ENCODE measurements around the gene CPOX.
A peak's percentile ranks its signal among the peaks of the same experiment; 100 is the strongest.

The CPOX gene

GRCh38 chr3:98628317-98628716 is 34.9 kb upstream of the CPOX start:
- Histone ChIP-seq H4K20me1 (ENCODE audit: insufficient read depth, low read length) (no peaks in the 10 kb centered on the region), H3K79me2 (ENCODE audit: insufficient read depth, low read length) (no peaks in the 10 kb centered on the region), H2AFZ (ENCODE audit: low read depth, low read length) (0 out of 2 replicates have a peak overlapping the region, but pooled peaks have one; percentile 29), H3K27ac (ENCODE audit: low read length) (no peak overlapping the region), H3K4me2 (ENCODE audit: insufficient read depth, low read length) (no peak overlapping the region), H3K9me3 (ENCODE audit: insufficient read depth, low read length, severe bottlenecking) (no peaks in the 10 kb centered on the region), H3K4me3 (ENCODE audit: low read depth in 1 of 2, low read length in 2 of 2) (no peak overlapping the region), H3K27me3 (ENCODE audit: insufficient read depth, low read length, poor library complexity) (no peaks in the 10 kb centered on the region), H3K36me3 (ENCODE audit: insufficient read depth, low read length) (no peaks in the 10 kb centered on the region), H3K9ac (ENCODE audit: low read depth, low read length) (no peak overlapping the region), H3K4me1 (ENCODE audit: insufficient read depth, low read length) (no peaks in the 10 kb centered on the region)
- TF ChIP-seq EZH2 (IDR thresholded peaks at IDR 0.05; ENCODE audit: borderline replicate concordance, low read depth, low read length, severe bottlenecking) (no peak), CTCF (IDR thresholded peaks at IDR 0.05; ENCODE audit: borderline replicate concordance, extremely low read depth, low read length, poor library complexity, severe bottlenecking) (no peak)
- ATAC-seq (ENCODE audit: insufficient read depth, low read depth) (no peak), DNase-seq (no peak)

GRCh38 chr3:98626151-98626550 is 32.7 kb upstream of the CPOX start:
- Histone ChIP-seq H3K4me3 (ENCODE audit: low read depth in 1 of 2, low read length in 2 of 2) (no peak overlapping the region), H3K4me1 (ENCODE audit: insufficient read depth, low read length) (no peaks in the 10 kb centered on the region), H3K79me2 (ENCODE audit: insufficient read depth, low read length) (no peaks in the 10 kb centered on the region), H2AFZ (ENCODE audit: low read depth, low read length) (no peak overlapping the region), H3K27me3 (ENCODE audit: insufficient read depth, low read length, poor library complexity) (no peaks in the 10 kb centered on the region), H3K27ac (ENCODE audit: low read length) (no peak overlapping the region), H3K9me3 (ENCODE audit: insufficient read depth, low read length, severe bottlenecking) (no peaks in the 10 kb centered on the region), H3K9ac (ENCODE audit: low read depth, low read length) (no peak overlapping the region), H3K4me2 (ENCODE audit: insufficient read depth, low read length) (no peak overlapping the region), H4K20me1 (ENCODE audit: insufficient read depth, low read length) (no peaks in the 10 kb centered on the region), H3K36me3 (ENCODE audit: insufficient read depth, low read length) (no peaks in the 10 kb centered on the region)
- TF ChIP-seq CTCF (IDR thresholded peaks at IDR 0.05; ENCODE audit: borderline replicate concordance, extremely low read depth, low read length, poor library complexity, severe bottlenecking) = no peak
- TF ChIP-seq EZH2 (IDR thresholded peaks at IDR 0.05; ENCODE audit: borderline replicate concordance, low read depth, low read length, severe bottlenecking) = no peak
- ATAC-seq (ENCODE audit: insufficient read depth, low read depth) = no peak
- no peak for DNase-seq

- H3K79me2 ChIP-seq (ENCODE audit: insufficient read depth, low read length) = no peaks in the 10 kb centered on the region
- no peaks in the 10 kb centered on the region for H3K4me1 ChIP-seq (ENCODE audit: insufficient read depth, low read length)
- TF ChIP-seq EZH2 (IDR thresholded peaks at IDR 0.05; ENCODE audit: borderline replicate concordance, low read depth, low read length, severe bottlenecking) (no peak), CTCF (IDR thresholded peaks at IDR 0.05; ENCODE audit: borderline replicate concordance, extremely low read depth, low read length, poor library complexity, severe bottlenecking) (no peak)
- no peak for ATAC-seq (ENCODE audit: insufficient read depth, low read depth)
- H3K9ac ChIP-seq (ENCODE audit: low read depth, low read length) = no peak overlapping the region
- H3K36me3 ChIP-seq (ENCODE audit: insufficient read depth, low read length) = no peaks in the 10 kb centered on the region
- no peak overlapping the region for H2AFZ ChIP-seq (ENCODE audit: low read depth, low read length)
- no peaks in the 10 kb centered on the region for H3K9me3 ChIP-seq (ENCODE audit: insufficient read depth, low read length, severe bottlenecking)
- H3K4me3 ChIP-seq (ENCODE audit: low read depth in 1 of 2, low read length in 2 of 2) = no peak overlapping the region
- H4K20me1 ChIP-seq (ENCODE audit: insufficient read depth, low read length) = no peaks in the 10 kb centered on the region
- no peak overlapping the region for H3K4me2 ChIP-seq (ENCODE audit: insufficient read depth, low read length)
- no peak overlapping the region for H3K27ac ChIP-seq (ENCODE audit: low read length)
- no peaks in the 10 kb centered on the region for H3K27me3 ChIP-seq (ENCODE audit: insufficient read depth, low read length, poor library complexity)
- no peak for DNase-seq
Observed at GRCh38 chr3:98623572-98624280, 30.3 kb upstream of the CPOX start.

All from DND-41 (cell line).